Fibroblast of pulmonary artery (primary cell): ENCODE measurements around the gene PER3.

Experiments
- DNase-seq: peaks from one replicate; pipeline ENCODE4 v3.0.0-alpha.2; 2010; ENCODE audit warnings: low read depth
- H3K4me3 ChIP-seq: replicated peaks from 2 replicates; pipeline ENCODE4 v1.5.1; 2011; ENCODE audit warnings: low read depth, mild to moderate bottlenecking, control low read depth, low read length, moderate library complexity
- TF ChIP-seq, protein P1 (sequence below): IDR thresholded peaks from 2 replicates; pipeline ENCODE4 v1.5.1; 2011; ENCODE audit warnings: mild to moderate bottlenecking, control low read depth, low read length, inconsistent platforms; ENCODE audit errors: missing control alignments

The PER3 gene

DNA sequence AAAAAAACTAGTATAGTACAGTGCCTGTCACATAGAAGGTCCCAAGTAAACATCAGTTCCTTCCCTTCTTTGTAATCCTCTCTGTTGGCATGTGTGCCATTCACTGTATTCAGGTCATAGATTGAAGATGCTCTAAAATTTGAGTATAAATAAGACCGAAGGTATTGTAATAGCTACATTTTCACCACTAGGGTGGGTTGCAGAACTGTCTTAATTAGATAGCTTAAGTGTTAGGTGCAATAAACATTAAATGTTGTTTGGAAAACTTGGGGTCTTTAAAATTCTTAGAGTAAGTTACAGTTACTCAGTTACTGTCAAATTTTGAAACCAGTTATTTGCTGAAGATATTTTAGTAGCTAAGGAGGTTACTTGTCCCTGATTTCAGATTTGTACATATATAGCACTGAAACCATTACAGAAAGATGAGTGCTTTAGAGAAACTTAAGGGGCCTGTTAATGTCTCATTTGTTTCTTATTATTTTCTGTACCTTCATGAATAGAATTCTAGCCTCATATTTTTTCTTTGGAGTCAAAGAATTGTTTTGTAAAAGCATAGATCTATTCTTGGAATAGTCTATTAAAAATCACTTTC, 24.3 kb downstream of the PER3 start:
- H3K4me3 ChIP-seq = no peak overlapping the region
- TF ChIP-seq, protein P1, sequence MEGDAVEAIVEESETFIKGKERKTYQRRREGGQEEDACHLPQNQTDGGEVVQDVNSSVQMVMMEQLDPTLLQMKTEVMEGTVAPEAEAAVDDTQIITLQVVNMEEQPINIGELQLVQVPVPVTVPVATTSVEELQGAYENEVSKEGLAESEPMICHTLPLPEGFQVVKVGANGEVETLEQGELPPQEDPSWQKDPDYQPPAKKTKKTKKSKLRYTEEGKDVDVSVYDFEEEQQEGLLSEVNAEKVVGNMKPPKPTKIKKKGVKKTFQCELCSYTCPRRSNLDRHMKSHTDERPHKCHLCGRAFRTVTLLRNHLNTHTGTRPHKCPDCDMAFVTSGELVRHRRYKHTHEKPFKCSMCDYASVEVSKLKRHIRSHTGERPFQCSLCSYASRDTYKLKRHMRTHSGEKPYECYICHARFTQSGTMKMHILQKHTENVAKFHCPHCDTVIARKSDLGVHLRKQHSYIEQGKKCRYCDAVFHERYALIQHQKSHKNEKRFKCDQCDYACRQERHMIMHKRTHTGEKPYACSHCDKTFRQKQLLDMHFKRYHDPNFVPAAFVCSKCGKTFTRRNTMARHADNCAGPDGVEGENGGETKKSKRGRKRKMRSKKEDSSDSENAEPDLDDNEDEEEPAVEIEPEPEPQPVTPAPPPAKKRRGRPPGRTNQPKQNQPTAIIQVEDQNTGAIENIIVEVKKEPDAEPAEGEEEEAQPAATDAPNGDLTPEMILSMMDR = peak; percentile 59
- DNase-seq = peak; percentile 61

DNA sequence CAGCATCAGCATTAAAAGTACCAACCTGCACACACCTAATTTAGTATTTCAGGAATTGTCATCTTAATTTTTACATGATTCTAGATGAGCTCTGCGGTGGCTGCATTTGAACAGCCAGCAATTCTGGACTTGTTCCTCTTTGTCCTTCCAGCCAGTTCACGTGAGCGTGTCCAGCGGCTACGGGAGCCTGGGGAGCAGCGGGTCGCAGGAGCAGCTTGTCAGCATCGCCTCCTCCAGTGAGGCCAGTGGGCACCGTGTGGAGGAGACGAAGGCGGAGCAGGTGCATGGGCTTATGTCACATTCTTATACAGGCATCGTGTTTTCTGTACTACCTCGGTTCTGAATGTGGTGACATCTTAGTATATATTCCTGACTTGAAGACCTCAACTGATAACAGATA, 25.7 kb downstream of the PER3 start:
- H3K4me3 ChIP-seq = no peak overlapping the region
- TF ChIP-seq, protein P1 = no peak
- DNase-seq = no peak

DNA sequence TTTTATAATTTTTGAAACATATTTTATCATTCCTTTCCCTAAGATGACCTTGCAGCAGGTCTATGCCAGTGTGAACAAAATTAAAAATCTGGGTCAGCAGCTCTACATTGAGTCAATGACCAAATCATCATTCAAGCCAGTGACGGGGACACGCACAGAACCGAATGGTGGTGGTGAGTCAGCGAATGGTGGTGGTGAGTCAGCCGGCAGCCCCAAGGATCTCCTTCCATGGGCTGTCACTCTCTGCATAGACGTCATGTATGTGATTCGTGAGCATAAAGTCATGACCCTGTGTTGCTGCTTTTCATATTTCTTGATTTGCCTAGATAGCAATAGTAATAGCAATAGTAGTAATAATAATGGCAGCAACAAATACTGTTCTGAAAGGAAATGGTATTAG, 26.3 kb downstream of the PER3 start:
- peak; percentile 82 for DNase-seq
- TF ChIP-seq, protein P1 = no peak
- no peak overlapping the region for H3K4me3 ChIP-seq

DNA sequence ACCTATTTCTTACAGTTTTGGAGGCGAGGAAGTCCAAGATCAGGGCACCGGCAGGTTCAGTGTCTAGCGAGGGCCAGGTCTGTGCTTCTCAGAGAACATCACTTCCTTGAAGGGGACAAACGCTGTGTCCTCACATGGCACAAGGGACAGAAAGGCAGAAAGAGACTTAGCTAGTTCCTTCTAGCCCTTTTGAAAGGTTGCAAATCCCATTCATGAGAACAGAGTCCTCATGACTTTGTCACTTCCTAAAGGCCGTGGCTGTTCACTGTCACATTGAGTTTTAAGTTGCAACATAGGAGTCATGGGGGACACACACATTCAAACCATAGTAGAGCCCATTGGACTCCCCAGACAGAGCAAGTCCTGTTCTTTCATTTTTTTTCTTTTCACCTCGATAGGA, 27.4 kb downstream of the PER3 start:
- DNase-seq = no peak
- TF ChIP-seq, protein P1 = no peak
- H3K4me3 ChIP-seq = no peak overlapping the region

DNA sequence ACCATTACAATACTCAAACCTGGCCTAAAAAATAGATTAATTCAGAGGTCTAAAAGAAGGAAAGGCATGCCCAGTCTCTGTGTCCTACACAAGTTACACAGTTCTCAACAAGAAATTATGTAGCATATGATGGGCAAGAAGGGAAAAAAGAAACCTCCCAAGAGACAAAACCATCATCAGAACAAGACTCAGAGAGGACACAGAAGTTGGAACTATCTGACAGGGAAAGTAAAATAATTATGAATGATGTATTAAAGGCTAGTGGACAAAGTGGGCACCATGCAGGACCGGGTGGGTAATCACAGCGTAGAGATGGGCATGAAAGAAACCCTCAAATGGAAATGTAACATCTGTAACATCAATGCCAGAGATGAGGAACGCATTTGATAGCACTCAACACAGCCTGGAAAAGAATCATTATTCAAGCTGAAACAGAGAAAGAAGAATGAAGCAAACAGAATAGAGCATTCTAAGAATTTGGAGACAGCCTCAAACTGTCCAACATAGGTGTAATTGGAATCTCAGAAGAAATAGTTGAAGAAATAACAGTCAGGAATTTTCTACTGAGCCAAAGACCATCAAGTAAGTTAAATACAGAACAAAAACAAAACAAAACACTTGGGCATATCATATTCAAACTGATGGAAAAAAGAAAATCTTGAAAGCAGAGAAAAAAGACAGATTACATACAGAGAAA, 29.7 kb downstream of the PER3 start:
- DNase-seq = no peak
- TF ChIP-seq, protein P1 = no peak
- H3K4me3 ChIP-seq = no peak overlapping the region

DNA sequence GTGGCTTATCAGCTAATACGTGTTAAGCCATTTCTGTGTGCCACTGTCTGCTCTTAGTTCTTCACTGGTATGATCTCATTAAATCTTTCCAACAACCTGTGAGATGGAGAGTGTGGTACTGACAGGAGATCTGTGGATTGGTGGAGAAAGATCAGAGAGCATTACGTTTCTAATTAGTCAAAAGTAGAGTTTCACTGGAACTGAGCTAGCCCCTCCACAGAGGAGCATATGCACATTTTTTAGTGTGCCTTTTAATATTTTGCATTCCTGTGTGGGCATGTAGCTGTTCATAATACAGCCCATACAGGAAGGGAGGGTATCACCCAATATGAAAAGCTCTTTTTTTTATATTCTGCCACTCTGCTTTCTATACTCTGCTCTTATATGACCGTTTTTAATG, 37.2 kb downstream of the PER3 start:
- no peak overlapping the region for H3K4me3 ChIP-seq
- DNase-seq = no peak
- TF ChIP-seq, protein P1 = no peak

DNA sequence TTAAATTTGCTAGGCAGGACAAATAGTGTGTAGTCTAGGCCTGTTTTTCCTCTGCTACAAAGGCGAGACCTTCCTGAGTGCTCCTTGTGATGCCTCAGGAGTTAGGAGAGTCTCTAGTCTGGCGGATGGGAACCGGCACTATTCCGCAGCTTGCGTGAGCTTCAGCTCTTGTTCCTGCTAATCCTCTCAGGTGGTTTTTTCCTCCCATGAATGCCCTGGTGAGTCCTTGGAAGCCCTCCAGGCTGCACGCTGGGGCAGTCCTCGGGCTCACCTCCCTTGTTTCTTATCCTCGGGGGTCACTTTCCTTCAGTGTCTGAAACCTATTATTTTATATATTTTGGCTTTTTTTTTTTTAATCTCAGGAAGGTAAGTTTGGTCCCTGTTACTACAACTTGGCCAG, 40.6 kb downstream of the PER3 start:
- no peak for DNase-seq
- H3K4me3 ChIP-seq = no peak overlapping the region
- TF ChIP-seq, protein P1 = no peak
